Mesodermal cell (in vitro differentiated cells): ENCODE results near the gene ST3GAL6.

Experiments
- H3K27ac ChIP-seq: 2 replicates; pipeline ENCODE4 v1.7.0; 2013; ENCODE audit warnings: mild to moderate bottlenecking, low read depth, low read length, moderate library complexity; ENCODE audit not compliant: severe bottlenecking
- H3K36me3 ChIP-seq: 2 replicates; pipeline ENCODE4 v1.7.1; 2013; ENCODE audit warnings: mild to moderate bottlenecking, low read length, moderate library complexity; ENCODE audit not compliant: control insufficient read depth, insufficient read depth
- H3K4me1 ChIP-seq: one replicate; pipeline ENCODE4 v1.7.1; 2013; ENCODE audit warnings: mild to moderate bottlenecking, low read length; ENCODE audit not compliant: insufficient read depth, control insufficient read depth, poor library complexity, severe bottlenecking
- H3K4me3 ChIP-seq: 2 replicates; pipeline ENCODE4 v1.7.0; 2013; ENCODE audit warnings: low read length, control low read depth, mild to moderate bottlenecking; ENCODE audit not compliant: insufficient read depth, poor library complexity, severe bottlenecking; ENCODE audit errors: extremely low read depth
- H3K9me3 ChIP-seq: 2 replicates; pipeline ENCODE4 v1.7.1; 2013; ENCODE audit warnings: mild to moderate bottlenecking, low read length, moderate library complexity; ENCODE audit not compliant: control insufficient read depth
- WGBS, 2 experiments: methylation state at CpG; one replicate each; pipeline ENCODE4 v1.1.5; 2013; ENCODE audit warnings: missing lambda C conversion rate in 2 of 2; ENCODE audit not compliant: insufficient coverage in 2 of 2; 5-methylcytosine and 5-hydroxymethylcytosine counted together

ST3GAL6 gene

GRCh38 chr3:98739266-98739665, 23.9 kb upstream of the ST3GAL6 start:
- H3K27ac ChIP-seq: peak overlapping the region; percentile 36
- peaks cover 40% of the 10 kb centered on the region for H3K36me3 ChIP-seq
- H3K4me1 ChIP-seq: peaks cover 66% of the 10 kb centered on the region
- H3K4me3 ChIP-seq: no peak overlapping the region
- H3K9me3 ChIP-seq: no peaks in the 10 kb centered on the region

GRCh38 chr3:98740324-98740723, 22.8 kb upstream of the ST3GAL6 start:
- Histone ChIP-seq H3K9me3 (no peaks in the 10 kb centered on the region), H3K4me3 (no peak overlapping the region), H3K4me1 (peaks cover 58% of the 10 kb centered on the region), H3K27ac (peak overlapping the region; percentile 97), H3K36me3 (peaks cover 40% of the 10 kb centered on the region)
- WGBS, 2 experiments: 88 to 95% methylated on average over 2 of the region's 4 CpGs

- peak overlapping the region; percentile 97 for H3K27ac ChIP-seq
- 61 to 91% methylated on average over 2 to 4 of the region's 5 CpGs for WGBS, 2 experiments
- H3K9me3 ChIP-seq: no peaks in the 10 kb centered on the region
- H3K36me3 ChIP-seq: peaks cover 40% of the 10 kb centered on the region
- peaks cover 58% of the 10 kb centered on the region for H3K4me1 ChIP-seq
- no peak overlapping the region for H3K4me3 ChIP-seq
Measured at GRCh38 chr3:98741121-98741716, 21.9 kb upstream of the ST3GAL6 start.

GRCh38 chr3:98743071-98743470, 20.1 kb upstream of the ST3GAL6 start:
- Histone ChIP-seq H3K9me3 (no peaks in the 10 kb centered on the region), H3K4me1 (peaks cover 48% of the 10 kb centered on the region), H3K4me3 (no peak overlapping the region), H3K36me3 (peaks cover 26% of the 10 kb centered on the region), H3K27ac (no peak overlapping the region)
- WGBS, 2 experiments: 80 to 100% methylated on average over 2 of the region's 5 CpGs

GRCh38 chr3:98744283-98744682, 18.9 kb upstream of the ST3GAL6 start:
- H3K36me3 ChIP-seq: peaks cover 14% of the 10 kb centered on the region
- no peak overlapping the region for H3K4me3 ChIP-seq
- H3K4me1 ChIP-seq: peaks cover 49% of the 10 kb centered on the region
- H3K27ac ChIP-seq: no peak overlapping the region
- H3K9me3 ChIP-seq: no peaks in the 10 kb centered on the region

- Histone ChIP-seq H3K4me1 (peaks cover 57% of the 10 kb centered on the region), H3K27ac (no peak overlapping the region), H3K36me3 (peaks cover 14% of the 10 kb centered on the region), H3K9me3 (no peaks in the 10 kb centered on the region), H3K4me3 (no peak overlapping the region)
- no CpG with 5 or more reads among the region's 1 CpG for WGBS, 2 experiments
Measured at GRCh38 chr3:98745718-98746117, 17.4 kb upstream of the ST3GAL6 start.

GRCh38 chr3:98746122-98746521, 17.0 kb upstream of the ST3GAL6 start:
- no peak overlapping the region for H3K4me3 ChIP-seq
- H3K36me3 ChIP-seq: peaks cover 14% of the 10 kb centered on the region
- no peak overlapping the region for H3K27ac ChIP-seq
- 86% methylated on average over 2 of the region's 4 CpGs; no CpG with 5 or more reads in 1 of the 2 experiments for WGBS, 2 experiments
- H3K4me1 ChIP-seq: peaks cover 54% of the 10 kb centered on the region
- H3K9me3 ChIP-seq: no peaks in the 10 kb centered on the region

- WGBS, 2 experiments: no CpG with 5 or more reads among the region's 4 CpGs
- H3K36me3 ChIP-seq: peaks cover 14% of the 10 kb centered on the region
- H3K4me1 ChIP-seq: peaks cover 47% of the 10 kb centered on the region
- H3K27ac ChIP-seq: peak overlapping the region; percentile 70
- H3K9me3 ChIP-seq: no peaks in the 10 kb centered on the region
- no peak overlapping the region for H3K4me3 ChIP-seq
Measured at GRCh38 chr3:98746882-98747281, 16.3 kb upstream of the ST3GAL6 start.

- Histone ChIP-seq H3K36me3 (no peaks in the 10 kb centered on the region), H3K4me1 (peaks cover 32% of the 10 kb centered on the region), H3K9me3 (no peaks in the 10 kb centered on the region), H3K4me3 (no peak overlapping the region), H3K27ac (no peak overlapping the region)
- WGBS, 2 experiments: 100% methylated on average over 1 of the region's 1 CpG; no CpG with 5 or more reads in 1 of the 2 experiments
Measured at GRCh38 chr3:98750276-98750919, 12.7 kb upstream of the ST3GAL6 start.

- Histone ChIP-seq H3K4me1 (peaks cover 13% of the 10 kb centered on the region), H3K9me3 (no peaks in the 10 kb centered on the region), H3K27ac (no peak overlapping the region), H3K36me3 (peaks cover 23% of the 10 kb centered on the region), H3K4me3 (no peak overlapping the region)
- 86 to 94% methylated on average over 1 to 2 of the region's 3 CpGs for WGBS, 2 experiments
Measured at GRCh38 chr3:98754483-98754882, 8.7 kb upstream of the ST3GAL6 start.

- Histone ChIP-seq H3K9me3 (no peaks in the 10 kb centered on the region), H3K36me3 (peaks cover 33% of the 10 kb centered on the region), H3K4me1 (peaks cover 2% of the 10 kb centered on the region), H3K27ac (no peak overlapping the region), H3K4me3 (no peak overlapping the region)
- WGBS, 2 experiments: 90% methylated on average over 3 of the region's 4 CpGs; no CpG with 5 or more reads in 1 of the 2 experiments
Measured at GRCh38 chr3:98755601-98756000, 7.5 kb upstream of the ST3GAL6 start.
